ENCODE data around the gene ABCB10. TPM values are rescaled to one million over a fixed set of nuclear protein-coding genes. Genes with fewer than 3 reads are reported as not detected.

Gene ABCB10
- total RNA-seq = 10 to 100 TPM; 13.4 to 20.7 (median 17.6) TPM

GRCh38 chr1:229558460-229559335 lies at the start of gene ABCB10:
ABCB10 (minus strand) TSS chr1:229558707; CDS start chr1:229558652, 55 bp downstream.
- TF ChIP-seq CTCF (IDR thresholded peaks at IDR 0.05; ENCODE audit: low read depth) = no peak

GRCh38 chr1:229607370-229607769 lies 48.9 kb upstream of the ABCB10 start:
- TF ChIP-seq CTCF (IDR thresholded peaks at IDR 0.05; ENCODE audit: low read depth) = no peak

- no peak for TF ChIP-seq CTCF (IDR thresholded peaks at IDR 0.05; ENCODE audit: low read depth)
These were observed 45.0 kb upstream of the ABCB10 start for GRCh38 chr1:229603371-229604005.

- TF ChIP-seq CTCF (IDR thresholded peaks at IDR 0.05; ENCODE audit: low read depth) = no peak
These were observed 41.7 kb upstream of the ABCB10 start for GRCh38 chr1:229600229-229600628.

GRCh38 chr1:229599218-229599954 lies 40.9 kb upstream of the ABCB10 start:
- TF ChIP-seq CTCF (IDR thresholded peaks at IDR 0.05; ENCODE audit: low read depth) = no peak

- TF ChIP-seq CTCF (IDR thresholded peaks at IDR 0.05; ENCODE audit: low read depth) = no peak
These were observed 39.4 kb upstream of the ABCB10 start for GRCh38 chr1:229597877-229598276.

Data from subcutaneous adipose tissue (tissue), 4 donors.